GM19324 (cell line): ENCODE results near the gene C21orf58.

ENCODE experiments used
- ATAC-seq: cut with Tn5 transposase; IDR thresholded peaks from one replicate; pipeline ENCODE4 v1.9.1; 2021; ENCODE audit warnings: mild to moderate bottlenecking, moderate library complexity; ENCODE audit not compliant: unreplicated experiment, low FRiP score

C21orf58 gene

DNA sequence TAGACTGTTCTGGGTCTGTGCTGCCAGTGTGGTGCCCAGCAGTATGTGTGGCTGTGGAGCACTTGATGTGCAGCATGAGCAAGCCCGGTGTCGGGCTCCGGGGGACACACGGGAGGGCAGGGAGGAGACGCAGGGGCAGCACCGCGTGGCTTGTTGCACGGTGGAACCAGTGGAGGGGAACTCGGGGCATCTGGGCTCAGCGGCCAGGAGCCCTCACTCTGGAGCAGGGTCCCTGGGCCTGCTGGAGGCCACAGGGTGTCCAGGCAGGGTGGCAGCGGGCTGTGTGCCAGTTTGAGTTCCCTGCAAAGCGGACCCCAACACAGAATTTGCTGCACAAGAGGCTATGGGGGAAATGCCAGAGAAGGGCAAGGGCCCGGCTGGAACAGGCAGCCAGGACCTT is 30.8 kb upstream of the C21orf58 start:
- ATAC-seq = no peak

DNA sequence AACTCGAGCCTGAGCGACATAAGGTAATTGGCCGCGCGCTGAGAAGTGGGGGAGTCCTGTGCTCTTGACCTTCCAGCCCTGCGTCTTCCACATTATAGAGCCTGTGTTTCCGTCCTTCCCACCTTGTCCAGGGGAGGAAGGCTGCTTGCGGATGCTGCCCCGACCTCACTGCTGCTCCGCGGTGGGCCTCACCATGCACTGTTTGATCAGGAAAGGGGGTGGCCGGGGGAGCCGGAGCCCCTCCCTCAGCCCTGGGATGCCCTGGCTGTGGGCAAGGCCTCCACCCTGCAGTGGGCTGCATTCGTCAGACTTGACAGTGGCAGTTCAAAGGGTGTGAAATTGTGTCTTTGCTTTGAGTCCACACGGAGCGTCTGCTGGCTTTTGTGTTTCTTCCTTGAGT is 30.4 kb upstream of the C21orf58 start:
- no peak for ATAC-seq

- no peak for ATAC-seq
Observed at GRCh38 chr21:46352913-46353312, 29.2 kb upstream of the C21orf58 start.

DNA sequence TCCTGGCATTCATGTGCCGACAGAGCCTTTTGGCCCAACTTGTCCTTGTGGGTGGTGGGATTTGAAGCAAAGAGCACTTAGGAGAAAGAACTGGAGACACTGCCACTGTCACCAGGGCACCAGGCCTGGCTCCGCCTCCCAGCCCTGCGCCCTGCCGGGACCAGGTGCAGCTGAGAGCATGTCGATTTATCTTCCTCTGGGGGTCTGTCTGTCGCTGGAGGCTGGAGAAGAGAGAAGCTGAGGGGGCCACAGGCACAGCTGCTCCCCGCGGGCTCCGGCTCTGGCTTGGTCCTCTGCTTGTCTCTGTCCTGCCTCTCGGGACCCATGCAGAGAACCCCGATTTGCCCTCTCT is 28.5 kb upstream of the C21orf58 start:
- no peak for ATAC-seq

GRCh38 chr21:46351476-46352163 is 27.9 kb upstream of the C21orf58 start:
- no peak for ATAC-seq

- ATAC-seq = no peak
Observed at GRCh38 chr21:46350981-46351380, 27.3 kb upstream of the C21orf58 start.

DNA sequence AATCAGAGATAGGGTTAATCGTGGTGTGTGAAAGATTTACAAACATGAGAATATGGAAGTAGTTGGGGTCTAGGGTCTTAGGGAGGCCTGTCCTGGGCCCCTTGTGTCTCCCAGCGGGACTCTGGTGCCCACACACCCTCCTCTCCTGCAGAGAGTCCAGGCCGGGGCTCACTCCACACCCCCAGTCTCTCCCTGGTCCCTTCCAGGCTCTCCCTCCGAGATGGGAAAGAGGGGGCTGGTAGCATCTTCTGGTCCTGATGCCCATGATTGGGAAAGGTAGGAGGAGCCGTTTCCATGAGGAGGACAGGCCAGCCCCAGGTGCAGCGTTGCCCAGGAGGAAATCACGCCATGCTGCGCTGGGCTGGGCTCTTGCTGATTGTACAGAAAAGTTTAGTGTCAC is 26.9 kb upstream of the C21orf58 start:
- no peak for ATAC-seq

GRCh38 chr21:46349134-46349760 is 25.6 kb upstream of the C21orf58 start:
- ATAC-seq = no peak

DNA sequence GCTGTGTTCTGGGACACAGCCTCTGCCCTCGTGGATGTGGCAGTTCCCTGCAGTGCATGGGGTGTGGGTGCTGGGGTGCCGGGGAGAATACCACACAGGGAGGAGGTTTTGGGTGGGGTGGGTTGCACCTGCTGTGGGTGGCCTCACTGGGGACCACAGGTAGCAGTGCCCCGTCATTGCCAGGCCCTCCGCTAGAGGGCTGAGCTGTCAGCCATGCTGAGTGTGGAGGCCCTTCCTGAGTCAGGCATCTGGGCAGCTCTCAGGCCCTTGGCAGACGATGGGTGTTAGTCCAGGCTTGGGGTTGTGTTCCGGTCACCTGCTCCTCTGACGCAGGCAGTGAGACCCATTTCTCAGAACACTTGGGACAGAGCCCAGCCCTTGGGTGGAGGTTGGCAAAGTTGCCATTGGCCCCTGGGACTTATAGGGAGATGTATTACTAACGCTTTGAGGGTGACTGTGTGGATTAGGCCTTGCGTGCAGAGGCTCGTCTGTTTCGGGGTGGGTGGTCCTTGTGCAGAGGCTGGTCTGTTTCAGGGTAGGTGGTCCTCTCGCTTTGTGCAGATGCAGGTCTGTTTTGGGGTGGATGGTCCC is 24.2 kb upstream of the C21orf58 start:
- no peak for ATAC-seq

DNA sequence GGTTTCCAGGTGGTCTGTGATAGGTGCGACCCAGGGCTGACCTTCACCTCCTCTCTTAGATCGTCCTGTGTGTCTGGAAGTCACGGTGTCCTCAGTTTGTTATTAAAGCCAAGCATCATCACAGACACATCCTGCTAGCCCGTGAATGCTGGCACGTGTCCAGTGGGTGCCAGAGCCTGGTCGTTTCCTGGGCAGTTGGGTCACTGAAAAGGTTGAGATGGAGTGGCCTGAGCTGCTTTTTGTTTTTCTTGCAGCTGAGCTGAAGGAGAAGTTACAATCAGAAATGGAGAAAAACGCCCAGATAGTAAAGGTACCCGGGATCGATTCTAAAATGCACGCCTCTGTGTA is 23.5 kb upstream of the C21orf58 start:
- no peak for ATAC-seq

DNA sequence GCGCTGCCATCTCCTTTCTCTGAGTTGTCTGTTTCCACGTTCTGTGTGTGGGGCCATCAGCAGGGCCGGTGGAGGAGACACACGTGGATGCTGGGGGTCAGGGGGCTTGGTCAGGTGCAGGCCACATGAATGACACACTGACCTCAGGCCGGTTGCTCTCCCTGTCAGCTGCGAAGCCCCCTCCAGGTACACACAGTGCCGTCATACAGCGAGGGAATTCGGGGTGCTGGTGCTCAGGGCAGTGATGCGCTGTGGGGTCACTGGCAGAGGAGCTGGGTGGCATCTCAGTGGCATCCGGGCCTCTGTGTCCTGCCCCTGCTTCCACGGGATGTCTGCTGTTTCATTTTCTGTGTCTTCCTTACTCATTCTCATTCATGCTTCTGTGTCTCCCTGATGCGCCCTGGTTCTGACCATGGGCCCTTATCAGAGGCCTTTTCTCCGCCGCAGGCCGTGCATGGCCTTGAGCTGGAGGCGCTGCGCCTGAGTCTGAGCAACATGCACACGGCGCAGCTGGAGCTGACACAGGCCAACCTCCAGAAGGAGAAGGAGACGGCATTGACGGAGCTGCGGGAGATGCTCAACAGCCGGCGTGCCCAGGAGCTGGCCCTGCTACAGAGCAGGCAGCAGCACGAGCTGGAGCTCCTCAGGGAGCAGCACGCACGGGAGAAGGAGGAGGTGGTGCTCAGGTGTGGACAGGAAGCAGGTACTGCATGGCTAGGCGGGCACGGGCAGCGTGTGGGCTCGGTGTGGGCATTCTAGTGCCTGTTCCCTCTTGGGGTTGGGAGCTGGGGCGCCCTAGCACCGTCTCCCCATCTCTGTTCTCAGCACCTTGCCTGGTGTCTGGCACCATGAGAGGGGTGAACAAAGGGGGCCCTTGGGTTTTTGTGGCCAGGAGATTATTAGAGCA is 22.9 kb upstream of the C21orf58 start:
- ATAC-seq = no peak

- ATAC-seq = no peak
Observed at GRCh38 chr21:46345861-46346260, 22.2 kb upstream of the C21orf58 start.

DNA sequence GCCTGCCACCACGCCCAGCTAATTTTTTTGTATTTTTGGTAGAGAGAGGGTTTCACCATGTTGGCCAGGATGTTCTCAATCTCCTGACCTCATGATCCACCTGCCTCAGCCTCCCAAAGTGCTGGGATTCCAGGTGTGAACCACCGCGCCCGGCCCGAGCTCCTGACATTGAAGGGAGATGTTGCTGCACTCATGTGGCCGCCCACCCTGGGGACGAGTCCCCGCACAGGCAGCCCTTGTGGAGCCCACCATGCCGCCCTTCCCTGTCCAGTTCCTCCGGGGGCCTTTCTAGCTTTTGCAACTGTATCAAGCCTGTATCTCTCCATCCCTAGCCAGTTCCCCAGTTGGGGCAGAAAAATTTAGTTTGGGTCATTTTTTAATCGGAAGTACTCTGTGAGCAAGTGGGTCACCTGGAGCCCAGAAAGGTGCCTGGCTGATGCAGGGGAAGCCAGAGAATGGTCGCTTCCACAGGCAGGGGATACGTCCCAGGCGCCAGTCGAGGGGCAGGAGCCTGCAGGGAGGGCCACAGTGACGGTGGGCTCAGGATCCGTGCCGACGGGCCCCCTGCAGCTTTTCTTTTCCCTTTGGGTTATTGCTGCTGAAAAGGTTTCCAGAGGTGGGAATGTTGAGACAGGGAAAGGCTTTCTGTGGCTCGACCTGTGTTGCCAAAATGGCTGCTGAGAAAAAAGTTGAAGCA is 20.7 kb upstream of the C21orf58 start:
- ATAC-seq = no peak

GRCh38 chr21:46340998-46341397 is 17.3 kb upstream of the C21orf58 start:
- no peak for ATAC-seq

DNA sequence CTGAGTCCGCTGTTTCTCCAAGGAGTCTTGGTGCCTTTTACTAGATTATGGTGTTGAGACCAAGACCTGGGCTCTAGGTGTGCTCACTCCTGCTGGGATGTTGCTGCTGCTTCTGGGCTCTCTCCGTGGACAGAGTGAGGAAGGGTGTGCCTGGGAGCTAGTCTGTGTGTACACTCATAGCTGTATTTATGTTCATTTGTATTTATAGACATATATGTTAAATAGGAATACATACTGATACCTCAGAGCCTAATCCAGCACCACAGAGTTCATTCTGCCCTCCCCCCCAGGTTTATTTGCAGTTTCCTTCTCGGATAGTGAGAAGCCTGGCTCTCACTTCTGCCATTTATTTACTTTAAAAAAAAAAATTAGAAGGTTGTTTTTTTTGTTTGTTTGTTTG is 12.9 kb upstream of the C21orf58 start:
- no peak for ATAC-seq

DNA sequence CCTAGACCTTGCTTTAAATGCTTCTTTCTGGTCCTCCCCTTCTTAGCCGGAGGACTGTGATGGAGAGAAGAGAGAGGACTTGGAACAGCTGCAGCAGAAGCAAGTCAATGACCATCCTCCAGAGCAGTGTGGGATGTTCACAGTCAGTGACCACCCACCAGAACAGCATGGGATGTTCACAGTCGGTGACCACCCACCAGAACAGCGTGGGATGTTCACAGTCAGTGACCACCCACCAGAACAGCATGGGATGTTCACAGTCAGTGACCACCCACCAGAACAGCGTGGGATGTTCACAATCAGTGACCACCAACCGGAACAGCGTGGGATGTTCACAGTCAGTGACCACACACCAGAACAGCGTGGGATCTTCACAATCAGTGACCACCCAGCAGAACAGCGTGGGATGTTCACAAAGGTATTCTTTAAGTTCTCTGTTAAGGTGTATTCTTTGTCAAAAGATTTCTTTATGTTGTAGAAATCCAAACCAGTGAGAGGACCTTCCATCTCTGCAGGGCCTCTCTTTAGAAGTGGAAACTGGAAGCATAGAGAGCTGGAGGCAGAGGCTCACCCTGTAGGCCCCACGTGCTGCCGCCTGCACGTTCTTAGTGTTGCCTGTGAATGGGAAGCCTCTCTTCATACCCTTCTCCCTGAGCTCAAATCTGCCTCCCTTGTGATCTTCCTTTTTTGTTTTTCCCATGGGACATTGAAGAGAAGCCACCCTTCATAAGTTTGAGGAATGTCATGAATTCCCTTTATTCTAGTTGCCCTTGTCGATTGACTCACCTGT is 10.9 kb upstream of the C21orf58 start:
- no peak for ATAC-seq

- ATAC-seq = no peak
Observed at GRCh38 chr21:46329796-46330195, 6.1 kb upstream of the C21orf58 start.

DNA sequence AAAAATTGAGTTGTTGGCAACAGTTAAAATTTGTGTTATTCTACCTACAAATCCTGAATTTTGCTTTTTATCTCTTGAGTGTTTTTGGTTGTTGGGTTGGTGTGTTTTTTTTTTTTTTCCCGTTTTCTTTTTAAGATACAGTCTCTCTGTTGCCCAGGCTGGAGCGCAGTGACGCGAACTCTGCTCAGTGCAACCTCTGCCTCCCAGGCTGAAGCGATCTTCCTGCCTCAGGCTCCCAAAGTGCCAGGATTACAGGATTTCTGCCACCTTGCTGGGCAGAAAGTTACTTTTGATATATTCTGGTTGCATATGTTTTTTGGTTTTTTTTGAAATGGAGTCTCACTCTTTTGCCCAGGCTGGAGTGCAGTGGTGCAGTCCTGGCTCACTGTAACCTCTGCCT is 4.5 kb upstream of the C21orf58 start:
- ATAC-seq = no peak

DNA sequence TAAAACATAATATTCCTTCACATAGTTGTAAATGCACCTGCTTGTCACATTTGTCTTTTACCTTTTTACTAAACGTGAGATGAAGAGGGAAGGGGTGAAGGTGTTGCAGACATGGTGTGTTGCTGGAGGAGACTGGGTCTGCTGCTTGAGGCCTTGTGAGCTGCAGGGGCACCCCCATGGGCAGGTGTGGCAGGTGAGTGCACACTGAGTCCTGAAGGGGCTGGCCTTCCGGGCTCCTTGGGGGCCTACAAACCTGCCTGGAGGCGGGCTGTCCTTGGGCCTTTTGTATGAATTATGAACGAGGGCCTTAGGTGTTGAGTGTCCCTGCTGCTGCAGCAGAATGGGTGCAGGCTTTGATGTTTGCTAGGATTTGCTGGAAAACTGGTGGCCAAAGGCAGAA is 4.0 kb upstream of the C21orf58 start:
- no peak for ATAC-seq

DNA sequence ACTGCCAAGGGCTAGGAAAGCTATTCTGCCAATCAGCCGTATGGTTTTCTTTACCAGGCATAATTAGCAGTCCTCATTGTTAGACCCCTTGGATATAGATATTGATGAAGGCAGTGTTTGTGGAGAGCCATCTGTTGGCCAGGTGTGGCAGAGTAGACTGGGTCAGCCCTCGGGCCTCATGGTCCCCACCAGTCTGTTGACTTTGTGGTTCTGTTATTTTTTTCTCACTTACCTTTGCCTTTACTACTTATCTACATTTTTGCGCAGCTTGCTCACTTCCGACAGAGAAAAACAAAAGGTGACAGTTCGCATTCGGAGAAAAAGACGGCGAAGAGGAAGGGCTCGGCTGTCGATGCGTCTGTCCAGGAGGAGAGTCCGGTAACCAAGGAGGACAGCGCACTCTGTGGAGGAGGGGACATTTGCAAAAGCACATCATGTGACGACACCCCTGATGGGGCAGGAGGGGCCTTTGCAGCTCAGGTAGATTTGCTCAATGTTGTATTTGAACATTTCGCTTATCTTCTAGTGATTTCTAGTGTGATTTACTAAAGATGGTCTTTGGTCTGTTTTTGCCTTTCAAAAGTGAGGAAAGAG is 2.5 kb upstream of the C21orf58 start:
- no peak for ATAC-seq
